Lung microvascular endothelial cell (primary cell): ENCODE measurements around the gene HLF. TPM values are rescaled to one million over a fixed set of nuclear protein-coding genes. Genes with fewer than 3 reads are reported as not detected.
A peak's percentile ranks its signal among the peaks of the same experiment; 100 is the strongest.

ENCODE experiments used
- DNase-seq, 2 donors: peaks; one replicate each; pipeline versions ENCODE4 v3.0.0 to v3.0.0-alpha.2; 2010; ENCODE audit warnings: low read depth in 2 of 2
- total RNA-seq: library from RNA; depleted of rRNA; stranded (reverse); fragments of >200 nt; gene quantifications from 2 replicates; pipeline ENCODE4 v1.2.1, GENCODE V29; 2014

Gene HLF
- not detected in 2 replicates for total RNA-seq

- peak; percentile 71 to 81 for DNase-seq
Observed at GRCh38 chr17:55264645-55265298, at the start of gene HLF. HLF (plus strand) TSS chr17:55264960; CDS start chr17:55265485, 525 bp downstream.

- DNase-seq = no peak
Observed at GRCh38 chr17:55215711-55216110, 49.0 kb upstream of the HLF start.

- DNase-seq = no peak
Observed at GRCh38 chr17:55216888-55217287, 47.9 kb upstream of the HLF start.

- DNase-seq = no peak
Observed at GRCh38 chr17:55219459-55219858, 45.3 kb upstream of the HLF start.

GRCh38 chr17:55219934-55220333, 44.8 kb upstream of the HLF start:
- DNase-seq = peak in 1 of 2 donors; percentile 4

- DNase-seq = no peak
Observed at GRCh38 chr17:55223524-55223923, 41.2 kb upstream of the HLF start.

GRCh38 chr17:55224746-55225145, 40.0 kb upstream of the HLF start:
- DNase-seq = no peak

- DNase-seq = no peak
Observed at GRCh38 chr17:55225237-55225636, 39.5 kb upstream of the HLF start.

- DNase-seq = no peak
Observed at GRCh38 chr17:55228683-55229192, 36.0 kb upstream of the HLF start.

GRCh38 chr17:55229276-55229675, 35.5 kb upstream of the HLF start:
- DNase-seq = no peak

DNA sequence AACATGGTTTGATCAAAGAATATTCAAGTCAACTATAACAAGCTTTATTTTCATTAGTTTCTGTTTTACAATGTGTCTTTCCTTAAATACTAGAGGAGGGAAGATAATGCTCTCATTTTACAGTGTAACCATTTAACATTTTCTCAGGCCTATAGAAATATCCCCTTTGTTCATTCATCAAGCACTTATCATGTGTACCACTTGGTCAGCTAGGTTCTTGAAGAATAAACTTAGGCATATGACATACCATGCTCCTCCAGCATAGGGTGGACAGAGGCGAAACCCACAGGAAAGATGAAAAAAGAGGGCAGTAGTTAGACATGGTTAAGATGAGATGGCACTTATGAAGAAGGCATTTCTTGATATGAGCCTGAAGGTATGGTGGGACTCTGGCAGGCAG, 34.0 kb upstream of the HLF start:
- no peak for DNase-seq

DNA sequence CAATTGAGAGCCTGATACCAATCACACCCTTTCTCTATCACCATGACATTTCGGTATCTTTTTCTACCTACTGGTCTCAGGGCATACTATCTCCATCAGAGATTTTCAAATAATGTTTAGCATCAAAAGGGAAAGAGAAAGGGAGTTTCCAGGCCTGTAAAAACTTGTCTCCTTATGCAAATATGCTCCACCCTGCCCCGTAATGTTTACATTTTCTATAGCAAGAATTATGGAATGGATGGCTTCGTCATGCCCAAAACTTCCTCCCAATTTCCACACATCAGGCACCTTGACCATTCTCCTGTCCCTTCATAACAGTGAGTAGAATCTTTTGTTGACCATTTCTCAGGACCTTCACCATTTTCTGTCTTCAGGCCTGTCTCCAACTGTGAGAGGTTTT, 30.9 kb upstream of the HLF start:
- no peak for DNase-seq

DNA sequence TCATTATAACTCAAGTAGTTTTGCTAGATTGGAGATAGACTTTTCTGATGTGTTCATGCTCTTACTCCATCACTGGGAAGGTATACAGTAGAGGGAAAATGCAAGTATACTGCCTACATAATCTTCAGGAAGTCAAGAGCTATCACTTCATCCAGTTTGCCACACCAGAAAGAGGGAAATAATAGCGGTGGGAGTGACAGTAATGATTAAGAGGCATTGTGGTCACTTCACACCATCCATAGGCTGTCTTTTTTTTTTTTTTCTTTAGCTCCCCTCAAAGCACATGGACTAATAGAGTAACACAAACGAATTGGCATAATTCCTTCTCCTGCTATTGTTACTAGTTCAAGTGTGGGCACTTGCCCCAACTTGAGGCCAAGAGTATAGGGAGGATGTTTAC, 28.4 kb upstream of the HLF start:
- no peak for DNase-seq

- DNase-seq = no peak
Observed at GRCh38 chr17:55237268-55237667, 27.5 kb upstream of the HLF start.

DNA sequence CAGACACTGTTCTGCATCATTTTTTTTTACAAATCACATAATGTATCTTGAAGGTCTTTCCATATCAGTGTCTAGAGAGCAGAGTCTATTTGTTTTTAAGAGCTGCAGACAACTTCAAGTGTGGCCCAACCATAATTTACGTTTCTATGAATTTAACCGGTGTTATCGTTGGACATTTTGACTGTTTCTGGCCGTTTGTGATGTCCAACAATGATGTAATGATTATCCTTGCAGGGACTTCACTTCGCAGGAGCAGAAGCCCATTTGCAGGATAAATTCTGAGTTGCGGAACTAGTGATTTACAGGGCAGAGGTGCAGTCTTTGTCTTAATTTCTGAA, 26.9 kb upstream of the HLF start:
- no peak for DNase-seq

DNA sequence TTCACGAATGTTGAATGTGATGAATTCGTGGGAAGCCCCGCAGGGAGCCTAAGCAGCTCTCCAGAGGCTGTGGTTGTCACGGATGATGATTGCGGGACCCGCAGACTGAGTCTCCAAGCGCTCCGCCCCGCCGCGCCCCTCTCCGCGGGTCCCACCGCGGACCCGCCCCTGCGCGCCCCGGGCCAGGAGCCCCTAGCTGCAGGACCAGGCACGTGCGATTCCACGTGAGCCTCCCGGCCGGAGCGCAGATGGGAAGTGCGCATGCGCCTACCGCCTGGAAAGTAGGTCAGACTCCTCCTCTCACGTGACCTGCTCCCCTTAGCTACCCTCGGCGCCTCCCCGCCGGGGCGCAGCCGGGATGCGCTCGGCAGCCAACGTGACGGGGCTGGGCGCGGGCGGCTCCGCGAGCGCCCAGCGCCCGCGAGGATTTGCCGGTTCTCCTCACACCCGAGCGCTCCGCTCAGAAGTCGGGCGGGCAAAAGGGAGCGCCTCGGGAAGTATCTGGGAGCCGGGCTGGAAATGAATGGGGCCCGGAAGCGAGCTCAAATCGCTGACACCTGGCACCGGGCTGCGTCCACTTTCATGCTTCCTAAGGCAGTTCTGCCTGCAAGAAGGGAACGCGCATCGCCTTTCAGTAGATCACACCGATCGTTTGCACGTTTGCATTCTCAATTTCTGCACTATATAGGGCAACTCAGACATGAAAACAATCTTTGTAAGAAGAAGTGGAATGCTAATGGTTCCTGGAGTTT, 26.4 kb upstream of the HLF start:
- peak; percentile 86 to 91 for DNase-seq

DNA sequence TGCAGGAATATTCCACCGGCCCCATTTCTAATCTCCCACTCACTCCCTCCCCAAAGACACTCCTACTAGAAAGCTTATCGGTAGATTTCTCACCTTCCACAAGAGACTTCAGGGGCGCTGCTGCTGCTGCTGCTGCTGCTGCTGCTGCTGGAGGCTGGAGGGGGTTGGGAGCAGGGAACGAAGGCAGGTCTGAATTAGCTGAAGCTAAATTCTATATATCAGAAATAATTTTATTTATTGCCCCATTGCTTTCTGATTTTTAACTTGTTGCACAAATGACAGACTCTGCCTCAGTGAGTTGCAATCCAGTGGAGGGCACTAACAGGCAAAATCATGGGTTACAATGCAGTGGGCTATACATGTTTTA, 25.8 kb upstream of the HLF start:
- no peak for DNase-seq

DNA sequence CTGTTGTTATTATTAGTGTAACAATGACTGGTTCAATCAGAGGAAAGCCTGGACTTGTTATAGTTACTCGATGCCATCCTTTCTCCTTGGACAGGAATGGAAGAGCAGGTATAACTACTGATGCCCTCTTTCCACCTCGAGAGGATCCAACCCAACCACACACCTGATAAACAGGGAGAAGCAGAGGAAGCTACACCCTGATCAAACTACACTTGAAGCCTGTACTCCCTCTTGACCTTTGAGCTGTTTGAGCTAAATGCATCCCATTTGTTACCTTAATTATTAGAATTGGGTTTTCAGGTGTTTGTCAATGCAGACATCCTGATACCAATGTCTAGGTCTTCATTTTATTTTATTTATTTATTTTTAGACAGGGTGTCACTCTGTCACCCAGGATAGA, 23.7 kb upstream of the HLF start:
- DNase-seq = no peak

DNA sequence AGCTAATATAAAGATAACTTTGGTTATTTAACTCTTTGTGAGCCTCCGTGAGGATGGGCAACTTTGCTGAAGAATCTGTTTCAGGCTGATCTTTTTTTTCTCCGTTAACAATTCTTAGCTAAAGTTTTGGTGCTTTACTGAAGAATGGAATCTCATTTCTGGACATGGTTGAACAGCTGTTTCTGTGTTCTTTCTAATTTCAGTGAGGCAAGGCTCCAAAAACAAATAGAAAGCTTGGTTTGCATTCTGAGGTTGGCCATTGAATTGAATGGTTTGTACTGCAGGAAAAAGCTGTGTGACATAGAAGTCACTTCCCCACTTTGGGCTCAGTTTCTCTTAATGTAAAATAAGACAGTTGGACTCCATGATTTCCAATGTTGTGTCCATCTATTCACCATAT, 22.3 kb upstream of the HLF start:
- no peak for DNase-seq

- DNase-seq = no peak
Observed at GRCh38 chr17:55245986-55246385, 18.8 kb upstream of the HLF start.

DNA sequence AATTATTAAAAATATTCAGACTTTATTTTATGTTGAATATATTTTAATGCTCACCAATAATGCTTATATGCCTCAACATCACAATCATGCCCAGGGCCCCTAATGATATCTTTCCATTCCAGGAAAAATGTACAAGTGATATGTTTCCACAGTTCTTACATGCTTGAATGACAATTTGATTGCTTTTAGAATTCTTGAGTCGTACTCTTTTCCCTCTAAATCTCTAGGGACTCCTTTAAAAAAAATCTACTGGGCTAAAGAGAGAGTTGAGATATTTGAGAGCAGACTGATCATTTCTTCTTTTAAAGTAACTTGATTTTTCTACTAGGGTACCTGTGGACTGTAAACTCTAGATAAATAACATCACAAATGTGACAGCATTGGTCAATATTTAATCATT, 18.2 kb upstream of the HLF start:
- DNase-seq = no peak

DNA sequence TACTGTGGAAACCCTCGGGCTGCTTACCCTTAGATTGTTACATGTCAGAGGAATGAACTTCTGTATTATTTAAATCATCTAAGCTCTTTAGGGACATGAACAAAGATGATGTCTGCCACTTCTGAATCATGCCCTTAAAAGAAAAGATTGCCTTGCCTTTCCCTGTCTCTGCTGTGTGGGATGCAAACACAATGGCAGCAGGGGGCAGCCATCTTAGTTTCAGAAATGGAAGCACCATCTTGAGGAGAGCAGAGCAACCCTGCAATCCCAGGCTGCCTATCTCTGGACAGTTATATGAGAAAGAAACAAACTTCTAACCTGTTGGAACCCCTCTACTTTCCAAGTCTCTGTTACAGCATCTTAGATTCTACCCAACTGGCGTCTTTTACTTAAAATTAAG, 16.7 kb upstream of the HLF start:
- DNase-seq = no peak

GRCh38 chr17:55249861-55250260, 14.9 kb upstream of the HLF start:
- no peak for DNase-seq
